ENCODE data around the gene CCDC148.

The CCDC148 gene

GRCh38 chr2:158202161-158202815, 254.3 kb downstream of the CCDC148 start:
- H2AFZ ChIP-seq (ENCODE audit: low read depth, low read length, severe bottlenecking), result no peak overlapping the region
- no peak for TF ChIP-seq EZH2phosphoT487 (conservative IDR thresholded peaks at IDR 0.05; ENCODE audit: low read length)
- TF ChIP-seq CTCF (IDR thresholded peaks at IDR 0.05; ENCODE audit: insufficient read depth, low read length, poor library complexity, severe bottlenecking), result no peak
- no peaks in the 10 kb centered on the region for H3K9me2 ChIP-seq (replicated peaks; ENCODE audit: insufficient read depth, low read length)
- H3K9me3 ChIP-seq (ENCODE audit: insufficient read depth, low read length), result no peaks in the 10 kb centered on the region
- H3K4me2 ChIP-seq (ENCODE audit: low read depth, low read length, poor library complexity, severe bottlenecking), result no peak overlapping the region
- H3K9ac ChIP-seq (ENCODE audit: low read length), result no peak overlapping the region
- no peaks in the 10 kb centered on the region for H3K79me2 ChIP-seq (ENCODE audit: insufficient read depth, low read length)
- no peak overlapping the region for H3K4me3 ChIP-seq (ENCODE audit: insufficient read depth, low read length, poor library complexity, severe bottlenecking)
- H3K27me3 ChIP-seq (ENCODE audit: low read length), result no peaks in the 10 kb centered on the region
- no peaks in the 10 kb centered on the region for H4K20me1 ChIP-seq (ENCODE audit: low read depth, low read length)
- no peak overlapping the region for H3K27ac ChIP-seq (ENCODE audit: low read depth, low read length)
- no peaks in the 10 kb centered on the region for H3F3A ChIP-seq (ENCODE audit: insufficient read depth)
- no peaks in the 10 kb centered on the region for H3K36me3 ChIP-seq (ENCODE audit: low read length)

DNA sequence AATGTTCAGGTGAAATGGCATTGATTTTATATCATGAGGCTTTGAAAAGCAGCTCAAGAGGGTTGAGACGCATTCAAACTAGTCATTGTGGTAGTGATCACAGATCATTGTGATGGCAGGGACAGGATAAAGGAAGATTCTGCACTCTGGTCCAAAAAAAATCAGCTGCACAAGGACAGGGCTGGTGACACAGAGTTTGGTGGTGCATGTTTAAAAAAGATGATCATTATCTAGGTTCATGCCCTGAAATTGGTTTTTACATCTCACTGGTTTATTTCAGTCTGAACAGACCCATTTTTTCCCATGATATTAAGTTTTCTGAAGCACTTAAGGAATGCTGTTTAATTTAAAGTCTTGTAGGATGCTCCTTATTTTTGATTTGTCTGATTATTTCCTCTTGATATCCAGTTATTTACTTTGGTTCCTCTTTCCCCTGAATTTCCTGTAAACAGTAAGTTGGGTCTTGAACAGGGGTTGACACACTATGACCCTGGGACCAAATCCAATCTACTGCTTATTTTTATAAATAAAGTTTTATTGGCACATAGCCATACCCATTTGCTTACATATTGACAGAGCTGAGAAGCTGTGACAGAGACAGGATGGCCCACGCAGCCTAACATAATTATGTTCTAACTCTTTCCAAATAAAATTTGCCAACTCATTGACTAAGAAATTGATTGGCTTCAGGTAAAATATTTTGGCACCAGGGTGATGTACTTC, 256.5 kb downstream of the CCDC148 start:
- H3K27ac ChIP-seq (ENCODE audit: low read depth, low read length), result no peak overlapping the region
- H3K9me2 ChIP-seq (replicated peaks; ENCODE audit: insufficient read depth, low read length), result no peaks in the 10 kb centered on the region
- H4K20me1 ChIP-seq (ENCODE audit: low read depth, low read length), result no peaks in the 10 kb centered on the region
- H3K4me3 ChIP-seq (ENCODE audit: insufficient read depth, low read length, poor library complexity, severe bottlenecking), result no peak overlapping the region
- H3K36me3 ChIP-seq (ENCODE audit: low read length), result no peaks in the 10 kb centered on the region
- no peak for TF ChIP-seq CTCF (IDR thresholded peaks at IDR 0.05; ENCODE audit: insufficient read depth, low read length, poor library complexity, severe bottlenecking)
- no peak for TF ChIP-seq EZH2phosphoT487 (conservative IDR thresholded peaks at IDR 0.05; ENCODE audit: low read length)
- H3K9me3 ChIP-seq (ENCODE audit: insufficient read depth, low read length), result no peaks in the 10 kb centered on the region
- H3F3A ChIP-seq (ENCODE audit: insufficient read depth), result no peaks in the 10 kb centered on the region
- H2AFZ ChIP-seq (ENCODE audit: low read depth, low read length, severe bottlenecking), result no peak overlapping the region
- H3K79me2 ChIP-seq (ENCODE audit: insufficient read depth, low read length), result no peaks in the 10 kb centered on the region
- H3K27me3 ChIP-seq (ENCODE audit: low read length), result no peaks in the 10 kb centered on the region
- H3K4me2 ChIP-seq (ENCODE audit: low read depth, low read length, poor library complexity, severe bottlenecking), result no peak overlapping the region
- no peak overlapping the region for H3K9ac ChIP-seq (ENCODE audit: low read length)

GRCh38 chr2:158197940-158198339, 258.6 kb downstream of the CCDC148 start:
- Histone ChIP-seq H3K27ac (ENCODE audit: low read depth, low read length) (no peak overlapping the region), H2AFZ (ENCODE audit: low read depth, low read length, severe bottlenecking) (no peak overlapping the region), H3K9ac (ENCODE audit: low read length) (no peak overlapping the region), H3K27me3 (ENCODE audit: low read length) (no peaks in the 10 kb centered on the region), H3F3A (ENCODE audit: insufficient read depth) (no peaks in the 10 kb centered on the region), H3K9me3 (ENCODE audit: insufficient read depth, low read length) (no peaks in the 10 kb centered on the region), H3K79me2 (ENCODE audit: insufficient read depth, low read length) (no peaks in the 10 kb centered on the region), H4K20me1 (ENCODE audit: low read depth, low read length) (no peaks in the 10 kb centered on the region), H3K4me2 (ENCODE audit: low read depth, low read length, poor library complexity, severe bottlenecking) (no peak overlapping the region), H3K4me3 (ENCODE audit: insufficient read depth, low read length, poor library complexity, severe bottlenecking) (no peak overlapping the region), H3K9me2 (replicated peaks; ENCODE audit: insufficient read depth, low read length) (no peaks in the 10 kb centered on the region), H3K36me3 (ENCODE audit: low read length) (no peaks in the 10 kb centered on the region)
- TF ChIP-seq CTCF (IDR thresholded peaks at IDR 0.05; ENCODE audit: insufficient read depth, low read length, poor library complexity, severe bottlenecking), result no peak
- no peak for TF ChIP-seq EZH2phosphoT487 (conservative IDR thresholded peaks at IDR 0.05; ENCODE audit: low read length)
